HepG2 (cell line): ENCODE measurements around the gene PCIF1. TPM values are rescaled to one million over a fixed set of nuclear protein-coding genes. Genes with fewer than 3 reads are reported as not detected.

Experiments
- FOSL1 ChIP-seq: sonication (generic); formaldehyde crosslinking; IDR thresholded peaks from 2 replicates; pipeline ENCODE4 v1.9.0; 2021; ENCODE audit warnings: missing genetic modification reagents, borderline replicate concordance
- MED13 ChIP-seq: sonication (generic); formaldehyde crosslinking; IDR thresholded peaks from 2 replicates; pipeline ENCODE4 v1.5.0; 2020; ENCODE audit warnings: missing genetic modification reagents
- MED8 ChIP-seq: sonication (generic); formaldehyde crosslinking; IDR thresholded peaks from 2 replicates; pipeline ENCODE4 v1.8.1; 2023; ENCODE audit warnings: mild to moderate bottlenecking, missing genetic modification reagents; ENCODE audit not compliant: insufficient replicate concordance
- MEIS2 ChIP-seq: sonication (generic); formaldehyde crosslinking; IDR thresholded peaks from 2 replicates; pipeline ENCODE4 v1.9.0; 2021; ENCODE audit warnings: mild to moderate bottlenecking, missing genetic modification reagents
- MYPOP ChIP-seq: sonication (generic); formaldehyde crosslinking; IDR thresholded peaks from 2 replicates; pipeline ENCODE4 v1.8.1; 2023; ENCODE audit warnings: mild to moderate bottlenecking, moderate library complexity, missing genetic modification reagents
- ONECUT2 ChIP-seq: sonication (generic); formaldehyde crosslinking; IDR thresholded peaks from 2 replicates; pipeline ENCODE4 v1.4.0; 2020; ENCODE audit warnings: missing genetic modification reagents
- PLSCR1 ChIP-seq: sonication (generic); formaldehyde crosslinking; IDR thresholded peaks from 2 replicates; pipeline ENCODE4 v1.5.0; 2020; ENCODE audit warnings: missing genetic modification reagents, mild to moderate bottlenecking, borderline replicate concordance
- POLR2AphosphoS5 ChIP-seq: IDR thresholded peaks from 2 replicates; pipeline ENCODE4 v1.6.1; 2012; ENCODE audit warnings: low read depth, low read length
- SAP130 ChIP-seq: IDR thresholded peaks from 2 replicates; pipeline ENCODE4 v1.6.1; 2016; ENCODE audit warnings: low read depth
- SP4 ChIP-seq: sonication (generic); formaldehyde crosslinking; IDR thresholded peaks from 2 replicates; pipeline ENCODE4 v1.8.1; 2023; ENCODE audit warnings: mild to moderate bottlenecking, missing genetic modification reagents
- SRSF9 ChIP-seq: fragments of 200-400 bp; formaldehyde crosslinking; IDR thresholded peaks from 2 replicates; pipeline ENCODE4 v1.6.1; 2018; ENCODE audit warnings: borderline replicate concordance, mild to moderate bottlenecking, low read depth, low read length; ENCODE audit not compliant: insufficient read depth, poor library complexity, severe bottlenecking
- TMF1 ChIP-seq: sonication (generic); formaldehyde crosslinking; IDR thresholded peaks from 2 replicates; pipeline ENCODE4 v1.8.1; 2022; ENCODE audit warnings: low read depth, missing genetic modification reagents
- TSC22D2 ChIP-seq: sonication (generic); formaldehyde crosslinking; IDR thresholded peaks from 2 replicates; pipeline ENCODE4 v1.5.1; 2020; ENCODE audit warnings: missing genetic modification reagents, mild to moderate bottlenecking, borderline replicate concordance
- ZBED4 ChIP-seq: sonication (generic); formaldehyde crosslinking; IDR thresholded peaks from 2 replicates; pipeline ENCODE4 v1.4.0; 2020; ENCODE audit warnings: missing genetic modification reagents, borderline replicate concordance
- ZBTB21 ChIP-seq: sonication (generic); formaldehyde crosslinking; IDR thresholded peaks from 2 replicates; pipeline ENCODE4 v1.4.0; 2020; ENCODE audit warnings: missing genetic modification reagents
- ZFP62 ChIP-seq: sonication (generic); formaldehyde crosslinking; IDR thresholded peaks from 2 replicates; pipeline ENCODE4 v1.4.0; 2020; ENCODE audit warnings: missing genetic modification reagents
- ZNF264 ChIP-seq: sonication (generic); formaldehyde crosslinking; IDR thresholded peaks from 2 replicates; pipeline ENCODE4 v1.4.0; 2020; ENCODE audit warnings: missing genetic modification reagents
- ZNF317 ChIP-seq: sonication (generic); formaldehyde crosslinking; IDR thresholded peaks from 2 replicates; pipeline ENCODE4 v1.5.0; 2020; ENCODE audit warnings: mild to moderate bottlenecking, missing genetic modification reagents
- ZNF335 ChIP-seq: sonication (generic); formaldehyde crosslinking; IDR thresholded peaks from 2 replicates; pipeline ENCODE4 v1.4.0; 2020; ENCODE audit warnings: missing genetic modification reagents
- ZNF710 ChIP-seq: sonication (generic); formaldehyde crosslinking; IDR thresholded peaks from 2 replicates; pipeline ENCODE4 v1.5.0; 2020; ENCODE audit warnings: mild to moderate bottlenecking, missing genetic modification reagents, borderline replicate concordance
- ZSCAN21 ChIP-seq: sonication (generic); formaldehyde crosslinking; IDR thresholded peaks from 2 replicates; pipeline ENCODE4 v1.8.0; 2022; ENCODE audit warnings: mild to moderate bottlenecking, missing genetic modification reagents, moderate library complexity, borderline replicate concordance
- polyA plus RNA-seq, 8 experiments: library from polyadenylated mRNA; depleted of rRNA in 3 of 8; stranded (reverse) in 7 of 8; unstranded in 1 of 8; fragments of >200 nt; fragmentation: Illumina TruSeq in 4 of 8; extraction: Trizol in 4 of 8; gene quantifications; 2 replicates each; pipeline versions ENCODE4 v1.2.1 to v1.2.3, GENCODE V29; 2011 to 2016; ENCODE audit warnings: low read depth in 4 of 8, missing spikeins in 1 of 8, mixed read lengths in 1 of 8; ENCODE audit not compliant: insufficient read depth in 1 of 8
- total RNA-seq, 5 experiments: library from RNA; depleted of rRNA; stranded (reverse); fragments of >200 nt; fragmentation: Illumina TruSeq; extraction: Trizol; gene quantifications; 2 replicates each; pipeline ENCODE4 v1.2.3, GENCODE V29; 2016; ENCODE audit warnings: low read depth in 1 of 5

Gene PCIF1
- total and polyA plus RNA-seq, 2 of the 13 experiments (the other 11 are each of a cell fraction or from before 2014, with no cell fraction given), result 20.9 to 24.4 TPM

GRCh38 chr20:45890077-45890984 lies 44.2 kb upstream of the PCIF1 start (continued):
- TF ChIP-seq ZBED4 (peak; percentile 85), ZFP62 (CRISPR knock-in tag) (no peak; the same call in 1 of the 2 replicates), MYPOP (CRISPR knock-in tag) (no peak; the same call in 1 of the 2 replicates), ZSCAN21 (CRISPR knock-in tag) (peak; percentile 37), MED13 (CRISPR knock-in tag) (peak; percentile 5; the same call in 1 of the 2 replicates), ZNF710 (peak; percentile 84; the same call in 1 of the 2 replicates), ZNF335 (no peak), FOSL1 (CRISPR knock-in tag) (no peak), POLR2AphosphoS5 (peak; percentile 74), MED8 (CRISPR knock-in tag) (peak; percentile 92), SAP130 (CRISPR knock-in tag) (peak; percentile 95), SRSF9 (no peak), ZBTB21 (CRISPR knock-in tag) (peak; percentile 39; the same call in 1 of the 2 replicates), MEIS2 (peak; percentile 72), SP4 (CRISPR knock-in tag) (peak; percentile 74), ZNF317 (peak; percentile 83), TSC22D2 (CRISPR knock-in tag) (peak; percentile 93; the same call in 1 of the 2 replicates), ZNF264 (CRISPR knock-in tag) (peak; percentile 61; the same call in 1 of the 2 replicates), TMF1 (CRISPR knock-in tag) (no peak), PLSCR1 (CRISPR knock-in tag) (0 out of 2 replicates have a peak, but pooled peaks have one; percentile 77), ONECUT2 (CRISPR knock-in tag) (no peak)
